Uterus (tissue), 2 donors: ENCODE results near the gene MYOZ3.

Source experiments
- POLR2A ChIP-seq, 2 donors: fragments of 450-650 bp; IDR thresholded peaks; one replicate each; pipeline ENCODE4 v1.6.1; 2016; ENCODE audit warnings: antibody characterized with exemption in 2 of 2, mild to moderate bottlenecking in 1 of 2, moderate library complexity in 1 of 2
- TF ChIP-seq, protein P1 (sequence below), 4 experiments: fragments of 200-600 bp in 2 of 4; fragments of 450-650 bp in 2 of 4; sonication (generic) in 2 of 4; IDR thresholded peaks; one replicate each; pipeline ENCODE4 v1.5.1; 2016 to 2019; ENCODE audit warnings: antibody characterized with exemption in 4 of 4, mild to moderate bottlenecking in 2 of 4, moderate library complexity in 1 of 4

DNA sequence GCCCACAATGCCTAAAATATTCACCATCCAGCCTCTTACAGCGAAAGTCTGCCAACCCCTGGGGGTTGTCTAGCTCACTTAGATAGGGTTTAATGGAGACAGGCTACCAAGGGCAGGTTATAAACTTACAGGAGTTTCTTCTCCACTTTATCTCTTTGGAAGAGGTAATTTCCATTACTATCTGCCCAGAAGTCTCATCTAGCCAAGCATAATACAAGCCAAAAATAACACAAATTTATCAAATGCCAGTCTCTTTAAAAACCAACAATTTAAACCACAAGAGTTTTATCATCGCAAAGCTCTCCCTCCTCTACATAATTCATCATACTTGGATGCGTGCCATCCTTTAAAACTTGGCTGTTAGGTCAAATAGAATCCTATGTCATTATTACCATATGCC, 33.6 kb downstream of the MYOZ3 start:
- TF ChIP-seq, protein P1, sequence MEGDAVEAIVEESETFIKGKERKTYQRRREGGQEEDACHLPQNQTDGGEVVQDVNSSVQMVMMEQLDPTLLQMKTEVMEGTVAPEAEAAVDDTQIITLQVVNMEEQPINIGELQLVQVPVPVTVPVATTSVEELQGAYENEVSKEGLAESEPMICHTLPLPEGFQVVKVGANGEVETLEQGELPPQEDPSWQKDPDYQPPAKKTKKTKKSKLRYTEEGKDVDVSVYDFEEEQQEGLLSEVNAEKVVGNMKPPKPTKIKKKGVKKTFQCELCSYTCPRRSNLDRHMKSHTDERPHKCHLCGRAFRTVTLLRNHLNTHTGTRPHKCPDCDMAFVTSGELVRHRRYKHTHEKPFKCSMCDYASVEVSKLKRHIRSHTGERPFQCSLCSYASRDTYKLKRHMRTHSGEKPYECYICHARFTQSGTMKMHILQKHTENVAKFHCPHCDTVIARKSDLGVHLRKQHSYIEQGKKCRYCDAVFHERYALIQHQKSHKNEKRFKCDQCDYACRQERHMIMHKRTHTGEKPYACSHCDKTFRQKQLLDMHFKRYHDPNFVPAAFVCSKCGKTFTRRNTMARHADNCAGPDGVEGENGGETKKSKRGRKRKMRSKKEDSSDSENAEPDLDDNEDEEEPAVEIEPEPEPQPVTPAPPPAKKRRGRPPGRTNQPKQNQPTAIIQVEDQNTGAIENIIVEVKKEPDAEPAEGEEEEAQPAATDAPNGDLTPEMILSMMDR (IDR thresholded peaks at IDR 0.05) = no peak
- TF ChIP-seq POLR2A (IDR thresholded peaks at IDR 0.05) = no peak
